Activated T-cell treated with anti-CD3 and anti-CD28 coated beads for 1 hour (primary cell): ENCODE results near the gene MACF1.

Experiments used
- DNase-seq: peaks from one replicate; pipeline ENCODE4 v3.0.0-alpha.2; 2020; ENCODE audit warnings: low read depth

The MACF1 gene

DNA sequence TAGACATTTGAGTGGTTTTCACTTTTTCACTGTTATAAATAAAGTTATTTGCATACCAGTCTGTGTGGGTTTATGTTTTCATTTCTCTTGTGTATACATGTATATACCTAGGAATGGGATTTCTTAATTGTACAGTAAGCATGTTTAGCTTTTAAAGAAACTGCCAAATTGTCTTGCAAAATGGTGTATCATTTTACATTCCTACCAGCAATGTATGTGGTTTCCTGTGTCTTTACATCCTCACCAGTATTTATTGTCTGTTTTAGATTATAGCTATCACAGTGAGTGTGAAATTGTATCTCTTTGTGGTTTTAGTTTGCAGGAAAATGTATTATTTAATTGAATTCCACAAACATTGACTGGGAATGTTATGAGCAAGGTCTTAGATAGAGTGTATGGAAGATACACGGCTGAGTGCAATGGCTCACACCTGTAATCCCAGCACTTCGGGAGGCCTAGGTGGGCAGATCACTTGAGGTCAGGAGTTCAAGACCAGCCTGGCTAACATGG, 57.3 kb downstream of the MACF1 start:
- no peak for DNase-seq

DNA sequence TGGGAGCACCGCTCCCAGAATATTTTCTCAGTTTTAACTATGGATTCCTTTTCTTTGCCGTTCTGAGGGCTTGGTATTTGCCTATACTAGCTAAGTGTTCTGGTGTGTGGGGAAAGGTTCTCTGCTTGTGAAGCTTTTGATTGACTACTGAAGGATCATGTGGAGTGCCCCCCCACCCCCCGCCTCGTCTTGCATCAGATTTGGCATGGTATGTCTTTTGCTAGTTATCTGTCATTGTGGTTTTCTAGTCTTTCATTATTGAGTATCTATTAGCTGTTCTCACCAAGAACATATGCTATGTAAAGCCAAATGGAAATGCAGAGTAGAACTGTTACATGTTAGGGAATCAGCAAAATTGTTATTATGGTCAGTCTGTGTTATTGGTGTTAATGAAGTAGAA, 58.3 kb downstream of the MACF1 start:
- no peak for DNase-seq

DNA sequence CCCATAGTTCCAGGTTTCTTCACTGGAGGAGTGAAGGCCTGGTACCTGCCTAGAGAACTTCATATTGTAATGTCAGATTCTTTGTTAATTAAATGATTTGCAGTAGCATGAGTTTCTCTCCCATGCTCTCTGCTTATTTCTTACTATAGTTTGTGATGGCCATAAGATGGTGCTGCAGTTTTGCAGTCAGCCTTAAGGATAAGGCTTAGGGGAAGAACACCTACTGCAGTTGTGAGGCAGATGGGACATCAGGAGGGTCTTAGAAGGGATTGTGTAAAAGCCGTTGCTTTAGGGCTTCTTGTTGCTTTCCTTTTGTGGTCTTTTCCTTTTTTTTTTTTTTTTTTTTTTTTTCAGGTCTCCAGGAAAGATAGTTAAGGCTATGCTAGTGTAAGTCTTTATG, 61.8 kb downstream of the MACF1 start:
- no peak for DNase-seq

DNA sequence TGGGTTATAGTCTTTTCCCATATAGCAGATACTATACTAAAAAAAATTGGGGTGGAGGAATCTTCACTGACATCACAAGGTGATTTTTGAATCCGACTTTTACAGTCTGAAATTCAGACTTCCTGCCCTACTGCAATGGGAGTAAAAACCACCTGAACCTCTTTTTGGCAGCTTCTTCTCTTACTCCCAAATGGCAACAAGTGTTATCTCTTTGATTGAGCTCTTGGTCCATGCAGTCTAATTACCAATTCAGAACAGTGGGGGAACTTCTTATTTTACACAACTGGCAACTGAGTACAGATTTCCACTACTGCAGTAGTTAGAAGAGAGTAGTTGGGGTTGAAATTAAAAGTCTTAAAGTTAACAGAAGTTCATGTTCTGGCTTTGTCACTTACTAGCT, 62.3 kb downstream of the MACF1 start:
- DNase-seq = no peak

DNA sequence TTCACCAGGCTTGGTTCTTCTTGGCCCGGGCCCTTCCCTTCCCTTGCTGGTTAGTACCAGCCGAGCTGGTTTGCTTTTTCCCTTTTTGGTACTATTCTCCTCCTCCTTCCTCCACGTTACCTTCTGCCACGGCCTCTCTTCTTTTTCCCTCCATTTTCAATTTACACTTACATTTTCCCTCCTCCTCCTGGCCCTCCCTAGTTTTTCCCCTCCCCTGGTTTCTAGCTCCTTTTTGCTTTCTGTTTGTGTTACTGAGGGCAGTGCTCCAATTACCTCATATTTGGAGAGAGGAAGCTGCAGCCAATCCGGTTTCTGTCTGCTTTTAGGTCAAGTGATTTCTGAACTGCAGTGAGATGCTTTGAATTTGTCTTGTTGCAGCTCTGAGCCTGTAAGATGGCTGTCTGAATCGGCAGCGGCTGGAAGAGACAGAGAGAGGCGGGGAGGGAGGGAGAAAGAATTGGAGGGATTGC, 63.7 kb downstream of the MACF1 start:
- no peak for DNase-seq

DNA sequence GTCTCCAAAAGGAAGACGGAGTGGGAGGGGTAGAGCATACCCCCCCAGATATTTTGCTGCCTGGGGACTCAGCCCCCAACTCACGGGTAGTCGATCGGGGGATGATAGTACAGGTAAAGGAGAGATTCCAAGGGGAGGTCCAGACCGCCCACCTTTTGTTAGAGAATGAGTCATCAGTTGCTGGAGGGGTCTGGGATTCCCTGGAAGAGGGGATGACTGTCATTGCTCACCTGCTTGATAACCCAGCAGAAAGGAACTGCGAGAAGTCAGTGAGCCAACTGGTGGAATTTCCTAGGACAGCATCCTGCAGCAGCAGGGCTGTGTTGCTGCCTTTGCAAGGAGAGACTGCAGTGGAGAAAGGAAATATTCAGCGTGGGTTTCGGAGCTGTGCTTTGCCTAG, 64.4 kb downstream of the MACF1 start:
- DNase-seq = no peak

DNA sequence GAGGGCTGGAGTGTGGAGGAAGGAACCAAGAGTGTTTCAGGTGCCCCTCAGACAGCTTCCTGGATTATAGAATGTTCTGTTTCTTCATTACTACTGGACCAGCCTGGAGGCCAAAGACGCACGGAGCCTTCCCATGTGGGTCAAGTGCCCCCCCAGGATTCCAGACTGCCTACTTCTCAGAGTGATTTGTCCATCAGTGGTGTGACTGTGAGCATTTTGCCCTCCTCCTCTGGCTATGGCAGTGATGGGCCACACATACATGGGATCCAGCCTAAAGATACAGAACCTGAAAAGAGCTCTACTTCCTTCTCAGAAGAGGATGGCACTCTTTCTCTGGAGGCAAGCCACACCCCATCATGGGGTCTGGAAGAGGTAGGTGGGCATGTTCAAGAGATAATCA, 64.9 kb downstream of the MACF1 start:
- DNase-seq = no peak

DNA sequence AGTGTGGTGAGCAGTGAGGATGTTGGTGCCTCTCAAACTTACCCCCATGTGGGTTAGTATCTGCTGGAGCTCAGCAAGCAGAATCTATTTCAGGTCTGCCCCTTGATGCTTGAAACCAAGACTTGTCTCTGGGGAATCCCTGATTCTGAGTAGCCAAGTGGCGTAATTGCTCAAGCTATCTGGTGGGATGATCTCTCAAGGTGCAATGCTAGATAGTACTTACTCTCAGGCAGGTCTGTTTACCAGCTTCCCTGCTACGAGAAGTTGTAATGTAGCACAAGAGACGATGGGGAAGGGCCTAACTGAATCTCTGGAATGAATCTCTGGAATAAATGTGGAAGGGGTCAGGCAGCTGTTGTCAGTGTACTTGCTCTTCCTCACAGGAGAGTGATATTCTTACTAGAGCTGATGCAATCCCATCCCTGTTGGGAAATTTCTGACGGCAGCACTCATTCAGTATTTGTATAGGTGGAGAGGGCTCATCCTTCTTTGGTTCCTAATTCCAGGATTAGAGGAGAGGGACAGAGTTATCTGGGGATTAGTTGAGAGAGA, 65.4 kb downstream of the MACF1 start:
- DNase-seq = no peak

DNA sequence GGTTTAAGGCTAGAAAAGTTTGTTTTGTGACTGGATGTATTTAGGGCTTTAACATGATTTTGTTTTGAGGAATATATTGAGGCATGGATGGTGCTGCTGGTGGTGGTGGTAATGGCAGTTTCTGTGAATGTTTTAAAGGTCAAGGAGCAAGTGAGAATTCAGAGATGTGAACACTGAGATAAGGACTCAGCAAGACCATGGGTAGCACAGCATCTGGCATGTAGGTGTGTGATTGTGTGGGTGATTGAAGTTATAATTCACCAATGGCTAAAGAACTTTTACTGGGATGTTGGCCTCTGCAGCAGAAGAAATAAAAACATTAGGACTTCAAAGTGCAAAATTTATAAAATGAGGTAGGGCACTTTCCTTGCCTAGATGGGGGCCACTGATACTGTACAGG, 65.9 kb downstream of the MACF1 start:
- no peak for DNase-seq

DNA sequence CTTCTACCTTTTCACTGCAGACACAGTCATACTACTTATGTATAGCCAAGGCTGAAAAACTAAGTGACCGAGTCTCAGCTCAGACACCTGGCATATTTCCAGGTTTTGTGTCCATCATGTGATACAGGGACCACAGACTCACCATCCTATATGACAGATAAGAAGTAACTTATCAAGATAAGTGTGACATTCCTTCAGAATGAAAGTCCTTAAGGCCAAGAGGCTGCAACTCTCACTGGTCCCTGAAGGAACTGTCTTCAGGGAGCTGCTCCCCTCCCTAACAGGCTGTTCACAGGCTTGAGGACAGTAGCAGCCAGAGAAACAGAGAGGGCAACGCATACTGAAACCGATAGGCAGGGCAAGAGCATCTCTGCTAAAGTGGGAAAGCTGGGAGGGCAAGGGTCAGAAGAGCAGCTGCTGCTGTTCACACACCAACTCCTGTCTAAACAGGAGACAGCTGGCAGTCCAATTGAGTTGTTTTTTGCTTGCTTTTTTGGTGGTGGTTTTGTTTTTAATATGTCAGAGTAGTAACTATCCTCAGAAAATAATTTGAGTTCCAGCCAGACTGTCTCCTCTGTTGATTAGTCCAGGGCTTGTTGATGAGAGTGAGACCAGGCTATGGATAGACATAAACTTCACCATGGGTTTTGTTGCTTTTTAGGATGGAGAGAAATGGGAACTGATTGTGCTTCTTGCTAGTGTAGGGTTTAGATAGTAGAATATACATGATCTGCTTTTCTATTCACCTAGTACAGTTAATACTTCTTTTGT, 67.7 kb downstream of the MACF1 start:
- DNase-seq = no peak

DNA sequence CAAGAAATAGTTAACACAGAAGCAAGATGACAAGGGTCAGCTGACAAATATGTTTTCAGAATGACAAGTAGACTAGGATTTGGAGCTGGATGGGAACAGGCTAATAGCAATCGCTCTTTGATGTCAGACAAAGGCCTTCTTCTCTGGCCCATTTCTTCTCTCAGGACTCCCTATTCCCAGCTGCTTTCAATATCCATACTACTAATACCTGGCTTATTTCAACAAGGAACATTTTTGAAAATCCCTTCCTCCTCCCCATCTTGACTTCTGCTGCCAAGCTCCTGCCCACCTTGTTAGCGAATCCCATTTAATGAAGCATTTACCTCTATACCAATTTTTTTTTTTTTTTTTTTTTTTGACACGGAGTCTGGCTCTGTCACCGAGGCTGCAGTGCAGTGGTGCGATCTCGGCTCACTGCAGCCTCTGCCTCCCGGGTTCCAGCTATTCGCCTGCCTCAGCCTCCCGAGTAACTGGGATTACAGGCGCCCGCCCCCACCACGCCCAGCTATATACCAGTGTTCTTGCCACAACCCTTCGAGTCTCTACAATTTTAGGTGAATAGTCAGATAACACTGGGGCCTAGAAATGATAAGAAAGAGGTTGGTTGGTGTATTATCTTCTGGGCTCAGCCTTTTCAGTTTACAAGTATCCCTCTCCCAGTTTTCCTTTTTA, 68.4 kb downstream of the MACF1 start:
- DNase-seq = no peak

DNA sequence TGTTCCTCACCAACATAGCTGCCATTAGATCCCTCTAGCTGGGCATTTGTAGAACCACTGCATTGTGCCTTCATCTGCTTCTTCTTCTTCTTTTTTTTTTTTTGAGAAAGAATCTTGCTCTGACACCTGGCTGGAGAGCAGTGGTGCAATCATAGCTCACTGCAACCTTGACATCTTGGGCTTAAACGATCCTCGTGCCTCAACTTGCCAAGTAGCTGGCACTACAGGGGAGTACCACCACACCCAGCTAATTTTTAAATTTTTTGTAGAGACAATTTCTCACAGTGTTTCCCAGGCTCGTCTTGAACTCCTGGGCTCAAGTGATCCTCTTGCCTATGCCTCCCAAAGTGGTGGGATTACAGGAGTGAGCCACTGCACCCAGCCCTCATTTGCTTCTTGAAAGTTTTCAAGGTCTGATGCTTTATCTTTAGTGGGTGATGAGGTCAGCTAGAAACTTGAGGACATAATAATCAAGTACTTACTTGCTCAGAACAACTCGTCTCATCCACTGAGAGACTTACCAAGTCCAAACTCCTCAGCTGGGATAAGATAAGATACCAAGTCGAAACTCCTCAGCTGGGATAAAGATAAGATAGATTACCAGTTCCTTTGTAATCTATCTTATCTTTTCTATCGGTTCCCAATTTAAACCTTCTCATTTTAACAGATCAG, 71.5 kb downstream of the MACF1 start:
- DNase-seq = no peak

DNA sequence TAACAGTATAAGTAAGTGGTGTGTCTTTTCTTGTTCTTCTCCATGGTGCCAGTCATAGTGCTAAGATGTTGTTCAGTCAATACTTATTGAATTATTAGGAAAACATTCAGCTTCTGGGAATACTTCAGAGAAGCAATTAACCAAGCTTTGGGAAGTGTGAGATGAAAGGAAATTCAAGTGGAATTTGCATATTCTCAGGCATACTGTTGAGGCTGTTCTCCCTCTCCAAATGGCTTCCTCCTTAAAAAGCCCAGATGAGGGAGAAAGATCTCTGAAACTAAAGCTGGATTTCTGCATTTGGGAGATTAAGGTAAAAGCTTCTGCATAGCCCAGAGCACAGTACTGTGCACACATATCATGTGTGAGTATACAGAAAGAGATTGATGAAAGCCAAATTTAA, 73.4 kb downstream of the MACF1 start:
- DNase-seq = no peak

DNA sequence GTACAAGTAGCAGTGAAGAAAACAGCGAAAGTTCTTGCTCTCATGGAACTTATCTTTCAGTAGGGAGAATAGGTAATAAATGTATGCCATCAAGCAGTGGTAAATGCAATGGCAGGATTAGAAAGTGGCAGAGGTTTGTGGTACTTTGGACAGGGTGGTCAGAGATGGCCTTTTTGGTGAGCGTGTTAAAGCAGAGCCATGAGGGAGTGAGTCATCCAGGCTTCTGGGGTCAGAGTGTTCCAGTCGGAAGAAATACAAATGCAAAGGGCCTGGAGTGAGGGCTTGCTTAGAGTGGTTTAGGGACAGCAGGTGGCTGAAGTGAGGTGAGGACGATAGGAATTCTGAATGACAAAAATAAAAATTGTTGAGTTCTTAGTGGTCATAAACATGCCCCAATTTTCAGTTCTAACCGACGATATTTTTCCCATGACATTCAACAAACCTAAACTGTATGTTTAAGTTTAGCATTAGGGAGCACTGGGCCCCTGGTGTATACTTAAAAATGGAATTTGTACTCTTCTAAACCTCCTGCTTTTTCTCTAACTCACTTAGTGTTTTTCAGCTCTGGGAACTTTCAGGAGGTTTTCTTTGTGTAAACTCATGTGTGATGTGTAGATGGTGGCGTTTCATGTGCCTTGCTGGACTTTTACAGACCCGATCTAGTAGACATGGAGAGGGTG, 78.2 kb downstream of the MACF1 start:
- no peak for DNase-seq

DNA sequence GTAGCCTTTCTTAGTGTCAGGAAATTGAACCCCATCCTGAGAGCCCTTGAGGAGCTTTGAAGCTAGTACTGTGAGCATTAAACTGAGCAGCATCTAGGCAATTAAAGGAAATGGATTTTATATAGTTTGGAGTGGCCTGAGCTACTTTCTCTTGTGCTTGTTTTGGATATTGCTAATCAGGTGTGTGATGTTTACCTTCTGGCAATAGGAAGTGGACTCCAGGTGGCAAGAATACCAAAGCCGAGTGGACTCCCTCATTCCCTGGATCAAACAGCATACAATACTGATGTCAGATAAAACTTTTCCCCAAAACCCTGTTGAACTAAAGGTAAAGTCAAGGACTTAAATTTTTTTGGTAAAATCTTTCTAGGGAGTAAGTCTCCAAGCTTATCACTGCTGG, 79.4 kb downstream of the MACF1 start:
- DNase-seq = no peak

DNA sequence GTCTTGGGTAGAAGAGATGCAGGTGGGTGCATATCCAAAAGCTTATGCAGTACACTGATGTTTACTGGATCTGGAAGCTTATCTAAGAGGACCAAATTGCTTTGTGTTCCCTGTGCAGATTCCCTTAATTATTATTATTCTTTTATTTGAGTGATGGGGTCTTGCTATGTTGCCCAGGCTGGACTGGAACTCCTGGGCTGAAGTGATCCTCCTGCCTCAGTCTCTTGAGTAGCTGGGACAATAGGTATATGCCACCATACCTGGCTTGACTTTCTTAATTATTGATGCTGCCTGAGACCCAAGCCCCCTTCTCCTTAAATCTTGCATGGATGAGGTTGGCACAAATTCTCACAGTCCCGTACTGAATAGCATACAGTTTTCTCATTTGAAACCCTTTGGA, 83.0 kb downstream of the MACF1 start:
- DNase-seq = no peak

DNA sequence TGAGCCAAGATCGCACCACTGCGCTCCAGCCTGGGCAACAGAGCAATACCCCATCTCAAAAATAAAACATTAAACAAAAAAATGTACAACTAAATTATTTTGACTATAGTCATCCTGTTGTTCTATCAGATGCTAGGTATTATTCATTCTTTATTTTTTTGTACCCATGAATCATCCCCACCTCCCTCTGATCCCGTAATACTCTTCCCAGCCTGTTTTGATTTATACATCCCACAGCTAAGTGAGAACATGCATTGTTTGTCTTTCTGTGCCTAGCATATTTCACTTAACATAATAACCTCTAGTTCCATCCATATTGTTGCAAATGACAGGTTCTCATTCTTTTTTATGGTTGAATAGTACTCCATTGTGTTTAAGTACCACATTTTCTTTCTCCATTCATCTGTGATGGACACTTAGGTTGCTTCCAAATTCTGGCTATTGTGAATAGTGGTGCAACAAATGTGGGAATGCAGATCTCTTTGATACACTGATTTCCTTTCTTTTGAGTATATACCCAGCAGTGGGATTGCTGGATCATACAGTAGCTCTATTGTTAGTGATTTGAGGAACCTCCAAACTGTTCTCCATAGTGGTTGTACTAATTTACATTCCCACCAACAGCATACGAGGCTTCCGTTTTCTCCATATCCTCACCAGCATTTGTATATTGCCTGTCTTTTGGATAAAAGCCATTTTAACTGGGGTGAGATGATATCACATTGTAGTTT, 84.4 kb downstream of the MACF1 start:
- no peak for DNase-seq

DNA sequence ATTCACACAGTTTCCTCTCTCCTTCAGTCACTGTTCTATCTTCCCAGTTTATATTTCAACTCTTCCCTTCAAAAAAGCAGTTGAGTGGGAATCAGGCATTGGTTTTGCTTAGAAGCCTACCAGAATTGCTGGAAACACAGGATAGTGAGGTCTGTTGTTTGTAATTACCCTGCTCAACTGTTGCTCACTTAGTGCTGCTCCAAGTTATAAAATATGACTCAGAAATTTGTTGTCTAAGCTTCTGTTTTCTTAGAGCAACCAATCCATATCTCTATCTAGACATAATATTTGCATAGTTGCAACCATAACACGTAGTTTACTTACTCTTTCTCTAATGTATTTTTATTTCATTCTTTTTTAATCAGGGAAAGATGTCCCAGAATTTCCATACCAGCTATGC, 87.9 kb downstream of the MACF1 start:
- DNase-seq = no peak

DNA sequence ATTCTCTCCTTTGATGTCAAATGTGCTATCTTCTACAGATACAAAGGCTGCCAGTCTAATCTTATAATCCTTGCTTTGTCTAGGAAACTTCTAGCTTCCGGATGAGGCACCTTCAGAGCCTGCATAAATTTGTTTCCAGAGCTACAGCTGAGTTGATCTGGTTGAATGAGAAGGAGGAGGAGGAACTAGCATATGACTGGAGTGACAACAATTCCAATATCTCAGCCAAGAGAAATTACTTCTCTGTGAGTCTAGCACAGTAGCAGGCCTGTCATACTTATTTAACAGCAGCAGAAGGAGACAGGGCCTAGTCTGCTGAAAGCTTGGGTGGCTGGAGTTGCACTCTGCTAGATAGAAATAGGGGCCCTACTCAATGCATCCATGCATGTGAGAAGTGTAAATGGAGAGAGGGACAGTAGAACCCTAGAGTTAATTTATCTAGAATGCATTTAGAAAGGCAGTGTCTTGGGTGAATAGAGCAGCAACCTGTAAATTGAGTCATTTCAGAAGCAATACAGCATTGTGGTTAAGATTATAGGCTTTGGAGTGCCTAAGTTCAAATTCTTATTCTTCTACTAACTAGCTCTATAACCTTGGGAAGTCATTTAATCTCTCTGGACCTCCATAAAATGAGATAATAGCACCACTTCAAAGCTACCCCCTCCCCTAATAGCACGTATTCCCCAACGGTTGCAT, 89.0 kb downstream of the MACF1 start:
- DNase-seq = no peak

DNA sequence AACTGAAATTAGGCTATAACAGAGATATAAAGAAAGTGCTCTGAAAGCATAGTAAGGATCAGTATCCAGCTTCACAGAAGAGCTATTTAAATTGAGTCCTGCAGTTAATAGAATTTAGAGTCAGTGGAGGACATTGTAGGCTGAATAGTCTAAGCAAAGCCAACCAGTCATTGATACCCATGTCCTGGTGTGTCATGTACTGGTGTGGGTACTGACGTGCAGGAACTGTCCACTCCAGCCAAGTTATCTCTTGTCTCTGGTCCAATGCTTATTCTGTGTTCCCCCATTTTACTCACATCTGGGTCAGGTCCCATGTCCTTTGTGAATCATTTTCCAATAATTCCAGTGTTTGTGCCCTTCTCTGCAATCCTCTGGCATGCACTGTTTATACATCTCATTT, 90.0 kb downstream of the MACF1 start:
- no peak for DNase-seq

DNA sequence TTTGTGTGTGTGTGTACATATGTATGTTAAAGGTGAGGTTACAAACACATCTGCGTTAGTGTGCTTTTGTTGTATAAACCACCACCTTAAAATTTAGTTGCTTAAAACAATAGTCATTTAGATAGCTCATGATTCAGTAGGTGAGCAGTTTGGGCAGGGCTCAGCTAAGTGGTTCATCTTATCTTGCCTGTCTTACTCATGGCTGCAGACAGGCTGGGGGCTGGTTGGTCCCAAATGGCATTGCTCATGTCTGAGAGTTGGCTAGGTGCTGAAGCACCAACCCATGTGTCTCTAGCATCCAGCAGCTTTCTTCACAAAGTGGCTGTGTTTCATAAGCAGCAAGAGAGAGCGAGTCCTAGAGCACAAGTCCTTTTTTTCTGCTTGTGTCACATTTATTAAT, 91.4 kb downstream of the MACF1 start:
- no peak for DNase-seq
